Measurements from ENCODE around the gene FER.
"Not testable (repeated sequence)": the region's sequence is repeated elsewhere in the genome, so short reads cannot be mapped to it uniquely, and the experiment has no call there.

FER gene

GRCh38 chr5:108747774-108748400, at the start of gene FER:
Gene FER, plus strand, starts transcription at chr5:108747897. Its CDS starts 50,286 bp downstream, at chr5:108798183.
- no peak for DNase-seq

- not testable (repeated sequence) for DNase-seq
Observed at GRCh38 chr5:108700388-108700787, 47.3 kb upstream of the FER start.

DNA sequence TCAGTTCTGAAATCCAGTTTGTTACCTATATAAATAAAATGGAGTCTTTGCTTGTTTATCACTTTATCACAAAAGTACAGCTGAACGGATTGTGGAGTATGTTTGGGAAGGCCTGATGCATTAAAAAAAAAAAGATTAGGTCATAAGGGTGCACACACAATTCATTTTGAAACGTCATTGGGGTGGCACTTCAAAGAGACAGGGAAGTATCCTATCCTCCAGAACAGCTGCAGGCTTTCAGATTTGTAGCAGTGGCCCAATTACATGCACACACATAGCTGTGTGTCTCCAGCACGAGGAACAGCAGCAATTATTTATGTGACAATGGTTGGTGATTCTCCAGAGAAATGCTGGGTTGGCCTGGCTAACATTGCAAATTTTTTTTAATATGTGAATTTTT, 46.8 kb upstream of the FER start:
- DNase-seq: no peak

DNA sequence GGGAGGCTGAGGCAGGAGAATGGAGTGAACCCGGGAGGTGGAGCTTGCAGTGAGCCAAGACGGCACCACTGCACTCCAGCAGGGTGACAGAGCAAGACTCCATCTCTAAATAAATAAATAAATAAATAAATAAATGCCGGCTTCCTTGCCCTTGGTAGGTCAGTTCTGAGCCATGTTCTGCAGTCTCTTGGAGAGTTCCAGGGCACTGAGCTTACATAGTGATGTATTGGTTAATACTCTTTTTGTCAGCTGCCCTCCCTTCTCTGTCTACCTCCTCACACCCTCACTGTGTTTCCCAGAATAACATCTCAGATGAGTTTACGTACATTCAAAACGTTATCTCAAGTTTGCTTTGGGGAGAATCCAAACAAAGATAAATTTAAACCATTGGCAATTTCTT, 45.2 kb upstream of the FER start:
- DNase-seq: no peak

- no peak for DNase-seq
Observed at GRCh38 chr5:108703313-108703712, 44.4 kb upstream of the FER start.

DNA sequence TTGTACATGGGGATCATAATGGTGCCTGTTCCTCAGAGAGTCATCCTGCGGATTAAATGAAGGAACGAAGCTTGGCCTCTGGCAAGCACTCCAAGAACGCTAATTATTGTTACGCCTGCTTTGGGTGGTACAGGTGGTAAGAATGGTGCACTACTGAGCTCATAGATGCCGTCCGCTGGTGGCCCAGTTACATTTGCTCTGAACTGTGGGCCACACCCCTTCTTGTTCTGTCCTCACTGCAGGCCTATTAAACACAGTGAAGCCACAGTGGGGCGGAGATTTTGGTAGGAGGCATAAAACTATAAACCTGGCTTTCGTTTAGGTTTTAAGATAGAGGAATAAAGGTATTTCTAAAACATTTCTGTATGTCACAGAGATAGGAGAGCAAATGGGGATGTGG, 40.6 kb upstream of the FER start:
- DNase-seq: no peak

- no peak for DNase-seq
Observed at GRCh38 chr5:108711898-108712297, 35.8 kb upstream of the FER start.

- DNase-seq: no peak
Observed at GRCh38 chr5:108715408-108715807, 32.3 kb upstream of the FER start.

DNA sequence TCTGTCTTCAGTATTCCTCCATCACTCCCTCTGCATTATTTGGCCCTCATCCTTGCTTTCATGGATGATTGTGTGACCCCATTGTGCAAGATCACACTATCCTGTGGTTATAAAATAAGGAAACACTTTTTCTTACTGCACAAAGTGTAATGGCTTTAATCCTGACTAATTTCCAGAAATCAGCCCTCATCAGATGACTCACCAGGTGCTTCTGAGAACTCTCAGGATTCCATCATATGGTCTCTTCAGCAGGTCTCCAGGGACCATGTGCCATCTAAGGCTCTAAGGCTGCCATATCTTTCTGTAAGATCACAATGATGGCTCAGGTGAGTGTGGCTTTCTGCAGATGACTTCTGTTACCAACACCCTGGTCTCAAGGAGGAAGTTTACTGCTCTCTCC, 27.3 kb upstream of the FER start:
- DNase-seq: no peak

- no peak for DNase-seq
Observed at GRCh38 chr5:108726446-108727235, 21.1 kb upstream of the FER start.

- DNase-seq: peak; percentile 37
Observed at GRCh38 chr5:108727236-108727650, 20.5 kb upstream of the FER start.

DNA sequence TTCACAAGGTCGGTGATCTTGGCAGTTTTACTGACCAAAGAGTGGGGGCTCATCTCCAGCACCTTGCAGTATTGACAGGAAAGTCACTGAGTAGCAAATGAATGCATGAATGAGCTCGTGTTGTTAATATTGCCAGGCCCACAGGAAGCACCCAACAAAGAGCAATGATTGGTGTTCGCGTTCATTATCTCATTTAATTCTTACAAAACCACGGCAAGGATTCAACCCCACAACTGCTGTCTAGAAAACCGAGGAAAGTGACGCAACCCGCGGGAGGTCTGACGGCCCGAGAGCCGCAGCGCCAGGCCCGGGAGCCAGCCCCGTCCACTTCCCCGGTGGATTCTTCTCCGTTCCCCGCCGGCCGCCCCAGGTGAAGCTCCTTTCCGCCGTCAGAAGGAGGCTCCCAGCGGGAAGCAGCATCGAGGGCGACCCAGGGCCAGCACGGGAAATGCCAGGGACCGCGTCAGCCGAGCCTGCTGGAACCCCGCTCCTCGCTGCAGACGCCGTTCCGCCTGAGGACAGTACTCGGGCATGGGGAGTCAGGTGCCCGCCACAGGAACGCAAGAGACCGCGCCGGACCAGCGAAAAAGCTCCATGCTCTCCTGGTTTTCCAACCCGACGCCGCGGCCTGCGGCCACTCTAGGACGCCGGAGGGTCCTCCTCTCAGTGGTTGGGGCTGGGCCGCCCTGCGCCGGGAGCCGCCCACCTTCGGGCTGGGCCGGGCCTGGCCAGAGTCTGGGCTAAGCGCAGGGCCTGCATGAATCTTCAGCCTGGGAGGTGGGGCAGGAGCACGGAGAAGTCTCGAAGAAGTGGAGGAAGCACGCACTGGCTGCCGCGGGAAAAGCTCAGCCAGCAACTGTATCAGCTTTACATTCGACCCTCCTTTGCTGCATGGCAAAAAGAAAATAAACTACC, 19.8 kb upstream of the FER start:
- peak; percentile 27 for DNase-seq

- no peak for DNase-seq
Observed at GRCh38 chr5:108728566-108729241, 19.0 kb upstream of the FER start.

- no peak for DNase-seq
Observed at GRCh38 chr5:108729242-108729615, 18.5 kb upstream of the FER start.

DNA sequence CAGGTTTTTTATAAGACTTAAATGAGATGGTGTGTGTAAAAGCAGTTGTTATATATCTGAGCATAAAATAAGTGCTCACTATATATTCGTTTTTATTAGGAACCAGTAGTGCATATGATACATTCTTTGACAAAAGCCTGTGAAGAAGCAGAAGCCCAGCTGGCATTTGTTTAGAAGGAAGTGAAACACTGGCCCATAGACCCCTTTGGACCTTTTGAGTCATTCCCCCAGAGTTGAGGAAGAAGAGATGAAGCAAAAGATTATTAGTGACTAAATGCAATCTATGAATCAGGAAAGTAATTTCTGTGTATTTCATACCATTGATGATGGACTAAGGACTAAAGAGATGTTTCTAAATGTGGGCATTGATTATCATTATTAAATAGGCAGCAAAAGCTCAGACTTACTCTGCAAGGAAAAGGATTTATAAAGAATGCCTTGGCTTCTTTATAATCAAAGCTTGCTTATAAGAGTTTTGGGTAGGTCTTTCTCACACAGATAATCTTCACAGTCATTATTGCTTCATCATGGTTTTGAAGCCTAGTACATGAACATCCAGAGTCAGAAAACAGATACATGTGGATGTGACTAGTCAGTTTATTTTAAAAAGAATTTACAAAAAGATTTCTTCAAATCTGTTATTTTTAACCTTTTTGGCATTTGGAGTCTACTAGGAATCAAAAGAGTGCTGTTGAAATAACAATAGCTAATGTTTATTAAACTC, 16.9 kb upstream of the FER start:
- no peak for DNase-seq

DNA sequence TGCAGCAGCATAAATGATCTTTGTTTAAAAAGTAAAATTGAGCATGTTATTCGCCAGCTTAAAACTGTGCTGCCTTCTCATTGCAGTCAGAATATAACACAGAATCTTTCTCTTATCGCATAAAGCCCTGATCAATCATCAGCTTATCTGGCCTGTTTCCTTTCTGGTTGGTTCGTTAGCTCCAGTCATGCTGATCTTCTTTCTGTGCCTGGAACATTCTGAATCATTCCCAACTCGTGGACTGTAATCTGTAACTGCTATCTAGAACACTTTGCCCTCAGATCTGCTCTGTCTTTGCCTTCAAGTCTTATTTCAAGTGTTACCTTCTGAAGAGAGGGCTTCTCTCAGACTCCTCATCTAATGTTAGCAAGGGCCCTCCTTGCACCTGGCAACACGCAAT, 11.9 kb upstream of the FER start:
- DNase-seq: no peak

DNA sequence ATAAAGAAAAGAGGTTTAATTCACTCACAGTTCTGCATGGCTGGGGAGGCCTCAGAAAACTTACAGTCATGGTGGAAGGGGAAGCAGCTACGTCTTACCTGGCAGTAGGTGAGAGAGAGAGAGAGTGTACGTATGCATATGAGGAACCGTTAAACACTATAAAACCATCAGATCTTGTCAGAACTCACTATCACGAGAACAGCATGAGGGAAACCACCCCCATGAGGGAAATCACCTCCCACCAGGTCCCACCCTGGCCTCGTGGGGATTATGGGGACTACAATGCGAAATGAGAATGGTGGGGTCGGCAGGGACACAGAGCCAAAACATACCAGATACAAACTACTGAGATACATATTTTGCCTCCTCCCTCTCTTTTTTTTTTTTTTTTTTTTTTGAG, 10.8 kb upstream of the FER start:
- no peak for DNase-seq

DNA sequence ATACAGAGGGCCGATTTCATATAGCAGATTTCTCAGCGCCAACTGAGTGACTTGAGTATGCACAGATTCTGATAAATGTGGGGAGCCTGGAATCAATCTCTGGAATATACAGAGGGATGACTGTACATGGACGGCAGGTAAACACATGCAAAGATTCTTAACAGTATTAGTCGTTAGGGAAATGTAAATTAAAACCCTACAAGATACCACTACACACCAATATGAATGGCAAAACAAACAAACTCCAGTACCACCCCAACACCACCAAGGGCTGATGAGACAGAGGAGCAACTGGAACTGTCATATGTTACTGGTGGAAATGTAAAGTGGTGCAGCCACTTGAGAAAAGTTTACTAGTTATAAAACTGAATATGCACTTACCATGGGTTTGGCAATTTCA, 8.3 kb upstream of the FER start:
- DNase-seq: no peak

- DNase-seq: no peak
Observed at GRCh38 chr5:108739906-108740305, 7.8 kb upstream of the FER start.

DNA sequence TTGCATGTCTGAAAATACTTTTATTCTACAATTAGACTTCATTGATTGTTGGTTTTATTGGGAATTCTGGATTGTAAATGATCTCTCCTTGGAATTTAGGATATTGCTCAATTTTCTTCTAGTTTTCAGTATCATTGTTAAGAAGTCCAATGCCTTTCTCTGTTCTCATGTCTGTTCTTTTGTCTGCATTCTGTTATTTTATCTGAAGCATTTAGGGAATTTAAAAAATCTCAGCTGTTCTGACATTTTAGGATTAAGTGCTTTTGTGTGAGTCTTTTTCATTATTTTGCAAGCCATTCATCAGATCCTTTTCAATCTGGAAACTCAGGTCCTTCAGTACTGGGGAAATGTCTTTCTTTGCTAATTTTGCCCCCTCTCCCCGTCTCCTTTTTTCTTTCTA, 4.4 kb upstream of the FER start:
- no peak for DNase-seq

DNA sequence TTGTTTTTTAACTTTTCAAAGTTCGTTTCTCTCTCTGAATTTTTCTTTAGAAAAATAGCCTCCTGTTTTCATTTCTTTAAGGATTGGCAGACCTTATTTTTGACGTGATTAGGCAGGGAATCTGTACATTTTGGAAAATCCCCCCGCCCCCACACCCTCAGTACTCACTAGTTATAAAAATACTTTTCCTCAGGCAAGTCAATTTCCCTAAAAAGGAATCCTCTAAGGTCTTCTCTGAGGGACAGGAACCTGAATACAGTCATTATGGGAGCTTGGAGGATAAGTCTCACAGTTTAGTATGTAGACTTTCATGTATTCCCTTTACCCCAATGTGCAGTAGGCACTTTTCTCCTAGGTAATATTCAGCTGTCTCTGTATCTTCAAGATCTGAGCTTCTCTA, 3.9 kb upstream of the FER start:
- no peak for DNase-seq

GRCh38 chr5:108747111-108747773, 455 bp upstream of the FER start:
- no peak for DNase-seq
